ENCODE measurements around the gene DLX2.
A peak's percentile ranks its signal among the peaks of the same experiment; 100 is the strongest.
"Not testable (repeated sequence)": the region's sequence is repeated elsewhere in the genome, so short reads cannot be mapped to it uniquely, and the experiment has no call there.

DLX2 gene

GRCh38 chr2:172081221-172082022, 21.3 kb downstream of the DLX2 start:
- DNase-seq = no peak

- no peak for DNase-seq
Observed at GRCh38 chr2:172080641-172081220, 22.0 kb downstream of the DLX2 start.

- no peak for DNase-seq
Observed at GRCh38 chr2:172079838-172080640, 22.7 kb downstream of the DLX2 start.

GRCh38 chr2:172079416-172079815, 23.3 kb downstream of the DLX2 start:
- DNase-seq = no peak

- DNase-seq = no peak
Observed at GRCh38 chr2:172074254-172074653, 28.4 kb downstream of the DLX2 start.

GRCh38 chr2:172073518-172073917, 29.2 kb downstream of the DLX2 start:
- no peak for DNase-seq

- no peak for DNase-seq
Observed at GRCh38 chr2:172072706-172073105, 30.0 kb downstream of the DLX2 start.

- no peak for DNase-seq
Observed at GRCh38 chr2:172072303-172072702, 30.4 kb downstream of the DLX2 start.

- DNase-seq = no peak
Observed at GRCh38 chr2:172070936-172071335, 31.8 kb downstream of the DLX2 start.

- not testable (repeated sequence) for DNase-seq
Observed at GRCh38 chr2:172067905-172068304, 34.8 kb downstream of the DLX2 start.

- DNase-seq = no peak
Observed at GRCh38 chr2:172066394-172066886, 36.3 kb downstream of the DLX2 start.

- no peak for DNase-seq
Observed at GRCh38 chr2:172065111-172065510, 37.6 kb downstream of the DLX2 start.

- DNase-seq = no peak
Observed at GRCh38 chr2:172063446-172063845, 39.3 kb downstream of the DLX2 start.

GRCh38 chr2:172062402-172063004, 40.2 kb downstream of the DLX2 start:
- no peak for DNase-seq

- not testable (repeated sequence) for DNase-seq
Observed at GRCh38 chr2:172060118-172060517, 42.6 kb downstream of the DLX2 start.

- DNase-seq = no peak
Observed at GRCh38 chr2:172058660-172059059, 44.0 kb downstream of the DLX2 start.

GRCh38 chr2:172056293-172056692, 46.4 kb downstream of the DLX2 start:
- DNase-seq = no peak

- DNase-seq = no peak
Observed at GRCh38 chr2:172053486-172053885, 49.2 kb downstream of the DLX2 start.

- peak; percentile 1 for DNase-seq
Observed at GRCh38 chr2:172052000-172052983, 50.4 kb downstream of the DLX2 start.

- DNase-seq = no peak
Observed at GRCh38 chr2:172050479-172051125, 52.1 kb downstream of the DLX2 start.

GRCh38 chr2:172049567-172050120, 53.1 kb downstream of the DLX2 start:
- DNase-seq = no peak

All from NCI-H2171 (cell line).